Measurements from ENCODE around the gene ZBTB14. TPM values are rescaled to one million over a fixed set of nuclear protein-coding genes. Genes with fewer than 3 reads are reported as not detected.

The ZBTB14 gene
- total RNA-seq, 2 experiments from 2014 or later, result 22.6 to 23.8 TPM

- peaks cover 29% of the 10 kb centered on the region for H3K4me1 Mint-ChIP-seq
- peaks cover 15% of the 10 kb centered on the region for H3K36me3 Mint-ChIP-seq
- H3K27me3 Mint-ChIP-seq, result peaks cover 4% of the 10 kb centered on the region
- no peak for DNase-seq
- no peak overlapping the region for H3K4me3 Mint-ChIP-seq
- peak overlapping the region; percentile 97 for H3K27ac Mint-ChIP-seq
- no peaks in the 10 kb centered on the region for H3K9me3 Mint-ChIP-seq
These were observed 2.1 kb upstream of the ZBTB14 start for GRCh38 chr18:5297597-5297996.

DNA sequence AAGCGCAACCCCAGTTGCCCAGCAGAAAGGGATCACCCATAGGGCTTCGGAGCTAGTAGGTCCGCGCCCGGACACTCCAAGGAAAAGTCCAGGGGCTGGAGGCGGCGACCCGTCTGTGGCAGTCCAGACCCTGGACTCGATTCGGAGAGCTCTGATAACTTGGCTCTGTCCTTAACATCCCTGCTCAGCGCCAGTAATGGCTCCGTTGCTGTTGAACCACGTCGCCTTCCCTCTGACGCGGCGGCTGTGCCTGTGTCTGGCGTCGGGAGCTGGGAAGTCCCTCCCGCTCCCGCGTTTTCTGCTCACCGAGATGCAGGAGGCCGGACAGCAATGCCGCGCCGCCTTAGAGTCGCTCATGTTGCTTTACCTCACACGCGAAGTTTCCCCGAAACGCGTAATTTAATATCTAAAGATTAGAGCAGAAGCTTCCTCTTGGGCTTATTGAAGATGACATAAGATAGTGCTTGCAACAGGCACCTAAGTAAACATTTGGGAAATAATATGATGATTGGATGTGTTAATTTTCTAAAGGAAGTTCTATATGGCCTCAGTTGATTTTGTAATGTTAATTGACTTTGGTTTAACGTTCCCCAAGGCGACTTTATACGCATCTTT, 1.3 kb upstream of the ZBTB14 start:
- H3K4me3 Mint-ChIP-seq, result peak overlapping the region; percentile 93
- peaks cover 31% of the 10 kb centered on the region for H3K4me1 Mint-ChIP-seq
- DNase-seq, result peak; percentile 75
- no peaks in the 10 kb centered on the region for H3K9me3 Mint-ChIP-seq
- H3K27ac Mint-ChIP-seq, result peak overlapping the region; percentile 97
- peaks cover 4% of the 10 kb centered on the region for H3K27me3 Mint-ChIP-seq
- H3K36me3 Mint-ChIP-seq, result peaks cover 20% of the 10 kb centered on the region

GRCh38 chr18:5295981-5296705, 617 bp upstream of the ZBTB14 start:
- Mint-ChIP-seq H3K4me3 (peak overlapping the region; percentile 93), H3K27ac (peak overlapping the region; percentile 97), H3K36me3 (peaks cover 27% of the 10 kb centered on the region), H3K27me3 (peaks cover 4% of the 10 kb centered on the region), H3K9me3 (no peaks in the 10 kb centered on the region), H3K4me1 (peaks cover 35% of the 10 kb centered on the region)
- peak; percentile 92 for DNase-seq

DNA sequence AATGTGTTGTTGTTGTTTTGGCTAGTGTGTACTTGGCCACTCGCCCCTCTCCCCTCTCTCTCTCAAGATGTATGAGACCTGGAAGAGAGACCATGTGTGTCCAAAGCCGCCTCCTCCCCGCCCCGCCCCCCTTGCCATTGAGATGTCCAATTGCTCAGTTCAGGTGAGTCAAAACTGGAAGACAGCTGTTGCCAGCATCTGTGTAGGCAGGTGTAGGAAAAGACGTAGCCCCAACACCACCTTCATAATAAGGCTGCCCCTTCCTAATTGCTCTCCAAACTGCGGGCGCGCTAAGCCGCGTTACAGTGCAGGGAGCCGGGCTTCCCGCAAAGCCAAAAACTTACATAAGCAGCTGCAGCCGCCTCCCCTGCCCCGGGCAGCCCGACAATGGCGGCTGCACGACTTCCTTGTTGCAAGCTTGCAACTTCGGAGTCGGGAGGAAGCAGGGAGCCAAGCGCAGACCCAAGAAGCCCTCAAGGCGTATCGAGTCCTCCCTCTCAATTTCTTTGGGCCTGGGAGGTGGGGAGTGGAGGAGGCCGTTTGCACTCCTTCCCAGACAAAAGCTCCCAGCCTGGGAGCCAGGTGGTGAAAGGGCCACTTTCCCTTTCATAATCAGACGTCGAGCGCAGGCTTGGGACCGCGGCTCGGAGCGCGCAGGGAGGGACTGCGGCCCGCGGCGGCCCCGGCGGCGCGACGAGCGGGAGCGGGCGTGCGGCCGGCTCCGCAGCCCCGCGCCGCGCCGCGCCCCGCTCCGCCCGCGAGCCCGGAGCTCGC, 882 bp downstream of the ZBTB14 start:
- H3K4me1 Mint-ChIP-seq, result peaks cover 37% of the 10 kb centered on the region
- peaks cover 34% of the 10 kb centered on the region for H3K36me3 Mint-ChIP-seq
- peak overlapping the region; percentile 83 for H3K4me3 Mint-ChIP-seq
- peak overlapping the region; percentile 92 for H3K27ac Mint-ChIP-seq
- DNase-seq, result peak; percentile 62
- peaks cover 4% of the 10 kb centered on the region for H3K27me3 Mint-ChIP-seq
- H3K9me3 Mint-ChIP-seq, result no peaks in the 10 kb centered on the region

DNA sequence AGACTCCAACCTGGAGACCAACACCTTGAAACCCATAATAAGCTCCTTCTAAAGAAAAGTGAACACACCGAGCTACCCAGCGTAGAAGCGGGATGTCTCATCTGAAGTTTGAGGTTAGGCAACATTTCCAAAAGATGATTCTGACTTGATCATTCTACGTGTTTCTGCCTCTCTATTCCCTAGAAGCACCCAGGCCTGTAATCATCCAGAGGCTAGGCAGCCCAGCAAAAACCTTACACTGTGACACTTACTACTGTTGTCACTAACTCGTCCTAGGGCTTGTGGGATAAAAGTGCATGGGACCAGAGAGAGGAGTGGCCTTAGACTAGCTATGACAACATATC, 1.4 kb downstream of the ZBTB14 start:
- H3K9me3 Mint-ChIP-seq, result no peaks in the 10 kb centered on the region
- H3K36me3 Mint-ChIP-seq, result peaks cover 34% of the 10 kb centered on the region
- H3K27me3 Mint-ChIP-seq, result peaks cover 4% of the 10 kb centered on the region
- no peak for DNase-seq
- peak overlapping the region; percentile 92 for H3K27ac Mint-ChIP-seq
- H3K4me1 Mint-ChIP-seq, result peaks cover 37% of the 10 kb centered on the region
- H3K4me3 Mint-ChIP-seq, result peak overlapping the region; percentile 83

DNA sequence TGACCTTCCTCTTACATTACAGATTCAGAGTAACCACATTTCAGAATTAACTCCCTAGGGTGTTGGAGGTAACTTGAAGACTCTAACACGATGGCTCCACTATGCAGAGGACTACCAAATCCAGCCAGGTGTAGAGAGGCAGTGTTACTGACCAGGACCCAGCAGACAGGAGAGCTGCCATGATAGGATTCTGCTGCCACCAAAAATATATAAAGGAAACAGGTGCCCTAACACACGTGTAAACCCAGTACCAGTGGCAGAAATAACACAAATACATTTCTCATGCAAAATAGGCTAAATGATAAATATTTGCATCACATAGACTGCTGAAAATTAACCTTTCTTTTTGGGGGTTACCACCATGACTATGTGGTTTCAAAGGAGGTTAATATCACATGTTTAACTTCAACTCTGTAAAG, 7.0 kb downstream of the ZBTB14 start:
- H3K9me3 Mint-ChIP-seq, result no peaks in the 10 kb centered on the region
- H3K27me3 Mint-ChIP-seq, result no peaks in the 10 kb centered on the region
- DNase-seq, result no peak
- peaks cover 38% of the 10 kb centered on the region for H3K4me1 Mint-ChIP-seq
- H3K4me3 Mint-ChIP-seq, result no peak overlapping the region
- H3K36me3 Mint-ChIP-seq, result peaks cover 44% of the 10 kb centered on the region
- no peak overlapping the region for H3K27ac Mint-ChIP-seq

DNA sequence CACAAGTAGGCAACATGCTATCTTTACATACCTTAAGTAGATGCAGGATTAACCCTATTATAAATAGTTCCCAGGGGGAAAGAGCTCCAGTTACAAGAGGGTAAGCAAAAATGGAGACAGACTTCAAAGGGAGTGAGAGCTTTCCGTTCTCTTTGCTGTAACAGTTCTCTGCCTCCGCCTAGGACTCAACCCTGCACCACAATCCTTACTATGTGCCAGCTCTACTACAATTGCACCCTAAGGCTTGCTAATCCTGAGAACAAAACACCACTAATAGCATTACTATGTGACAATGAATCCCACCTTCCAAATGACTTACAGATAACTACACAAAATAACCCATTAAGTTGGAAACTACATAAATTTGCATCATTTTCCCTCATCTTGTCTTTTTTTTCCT, 7.7 kb downstream of the ZBTB14 start:
- no peak overlapping the region for H3K4me3 Mint-ChIP-seq
- no peak for DNase-seq
- no peaks in the 10 kb centered on the region for H3K9me3 Mint-ChIP-seq
- no peaks in the 10 kb centered on the region for H3K27me3 Mint-ChIP-seq
- H3K36me3 Mint-ChIP-seq, result peaks cover 38% of the 10 kb centered on the region
- no peak overlapping the region for H3K27ac Mint-ChIP-seq
- peaks cover 37% of the 10 kb centered on the region for H3K4me1 Mint-ChIP-seq

- Mint-ChIP-seq H3K36me3 (peaks cover 27% of the 10 kb centered on the region), H3K9me3 (no peaks in the 10 kb centered on the region), H3K27me3 (no peaks in the 10 kb centered on the region), H3K4me1 (peaks cover 35% of the 10 kb centered on the region), H3K27ac (no peak overlapping the region), H3K4me3 (no peak overlapping the region)
- DNase-seq, result no peak
These were observed 9.0 kb downstream of the ZBTB14 start for GRCh38 chr18:5286525-5286924.

- no peak overlapping the region for H3K4me3 Mint-ChIP-seq
- H3K27ac Mint-ChIP-seq, result no peak overlapping the region
- DNase-seq, result no peak
- H3K36me3 Mint-ChIP-seq, result peaks cover 17% of the 10 kb centered on the region
- H3K9me3 Mint-ChIP-seq, result peaks cover 5% of the 10 kb centered on the region
- peaks cover 32% of the 10 kb centered on the region for H3K4me1 Mint-ChIP-seq
- H3K27me3 Mint-ChIP-seq, result no peaks in the 10 kb centered on the region
These were observed 10.2 kb downstream of the ZBTB14 start for GRCh38 chr18:5285326-5285725.

DNA sequence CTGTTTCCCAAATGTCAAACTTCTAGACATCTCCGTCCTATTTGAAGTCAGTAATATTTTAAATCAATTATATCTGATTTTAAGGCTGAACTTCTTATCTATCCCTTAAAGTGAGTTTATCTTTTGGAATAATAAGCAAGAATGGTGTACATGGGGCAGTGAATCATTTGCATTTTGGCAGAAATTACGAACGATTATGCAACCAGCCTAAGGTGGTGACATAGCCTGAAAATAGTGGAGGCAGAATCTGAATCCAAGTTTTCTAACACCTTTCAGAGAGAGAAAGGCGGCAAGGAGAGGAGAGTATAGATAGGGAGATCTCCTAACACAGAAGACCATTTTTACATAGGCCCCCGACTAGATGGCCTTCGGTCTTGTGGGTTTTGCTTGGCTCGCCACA, 10.7 kb downstream of the ZBTB14 start:
- H3K9me3 Mint-ChIP-seq, result peaks cover 7% of the 10 kb centered on the region
- H3K4me1 Mint-ChIP-seq, result peaks cover 31% of the 10 kb centered on the region
- H3K27me3 Mint-ChIP-seq, result no peaks in the 10 kb centered on the region
- H3K27ac Mint-ChIP-seq, result no peak overlapping the region
- H3K4me3 Mint-ChIP-seq, result no peak overlapping the region
- H3K36me3 Mint-ChIP-seq, result peaks cover 17% of the 10 kb centered on the region
- DNase-seq, result no peak

GRCh38 chr18:5282770-5283169, 12.8 kb downstream of the ZBTB14 start:
- Mint-ChIP-seq H3K9me3 (peaks cover 16% of the 10 kb centered on the region), H3K4me1 (peaks cover 22% of the 10 kb centered on the region), H3K36me3 (peaks cover 17% of the 10 kb centered on the region), H3K27ac (no peak overlapping the region), H3K4me3 (peak overlapping the region; percentile 4), H3K27me3 (no peaks in the 10 kb centered on the region)
- DNase-seq, result no peak

DNA sequence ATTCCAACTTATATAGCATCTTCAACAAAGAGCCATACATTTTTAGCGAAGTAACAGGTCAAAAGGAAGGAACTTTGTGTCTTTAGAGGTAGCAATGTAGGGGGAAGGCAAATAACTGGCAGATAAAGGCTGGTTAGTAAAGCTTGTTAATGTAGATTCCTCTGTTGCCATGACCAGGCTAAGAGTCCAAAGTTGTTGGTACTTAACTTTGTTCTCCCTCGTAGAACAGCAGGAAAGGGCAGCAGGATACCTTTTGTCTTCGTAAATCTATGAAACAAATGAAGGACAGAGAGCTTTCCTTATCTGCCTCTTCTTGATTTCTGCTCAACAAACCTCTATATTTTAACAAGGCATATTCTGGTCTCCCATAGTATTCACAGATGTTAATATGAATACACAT, 18.6 kb downstream of the ZBTB14 start:
- Mint-ChIP-seq H3K9me3 (peaks cover 18% of the 10 kb centered on the region), H3K4me3 (no peak overlapping the region), H3K36me3 (peaks cover 9% of the 10 kb centered on the region), H3K27me3 (no peaks in the 10 kb centered on the region), H3K27ac (no peak overlapping the region), H3K4me1 (no peaks in the 10 kb centered on the region)
- no peak for DNase-seq

DNA sequence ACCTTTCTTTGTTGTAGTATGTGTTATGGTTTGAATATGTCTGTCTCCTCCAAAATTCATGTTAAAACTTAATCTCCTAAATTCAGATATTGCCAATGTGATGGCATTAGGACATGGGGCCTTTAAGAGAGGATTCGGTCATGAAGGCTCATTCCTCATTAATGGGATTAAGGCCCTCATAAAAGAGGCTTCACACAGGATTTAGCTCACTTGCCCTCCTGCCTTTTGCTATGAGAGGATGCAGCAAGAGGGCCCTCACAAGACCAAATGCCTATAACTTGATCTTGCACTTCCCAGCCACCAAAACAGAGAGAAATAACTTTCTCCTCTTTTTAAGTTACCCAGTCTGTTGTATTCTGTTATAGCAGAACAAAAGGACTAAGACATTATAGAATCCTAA, 19.7 kb downstream of the ZBTB14 start:
- H3K36me3 Mint-ChIP-seq, result peaks cover 10% of the 10 kb centered on the region
- DNase-seq, result no peak
- H3K27me3 Mint-ChIP-seq, result no peaks in the 10 kb centered on the region
- peaks cover 22% of the 10 kb centered on the region for H3K9me3 Mint-ChIP-seq
- no peaks in the 10 kb centered on the region for H3K4me1 Mint-ChIP-seq
- H3K4me3 Mint-ChIP-seq, result no peak overlapping the region
- no peak overlapping the region for H3K27ac Mint-ChIP-seq

DNA sequence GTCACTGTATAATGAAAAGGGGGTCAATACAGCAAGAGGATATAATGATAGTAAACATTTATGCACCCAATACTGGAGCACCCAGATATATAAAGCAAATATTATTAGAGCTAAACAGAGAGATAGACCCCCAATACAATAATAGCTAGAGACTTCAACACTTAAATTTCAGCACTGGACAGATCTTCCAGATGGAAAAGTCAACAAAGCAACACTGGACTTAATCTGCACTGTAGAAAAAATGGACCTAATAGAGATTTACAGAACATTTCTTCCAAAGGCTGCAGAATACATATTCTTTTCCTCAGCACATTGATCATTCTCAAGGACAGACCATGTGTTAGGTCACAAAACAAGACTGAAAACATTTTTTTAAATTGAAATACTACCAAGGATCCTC, 26.7 kb downstream of the ZBTB14 start:
- DNase-seq, result no peak
- Mint-ChIP-seq H3K9me3 (peaks cover 36% of the 10 kb centered on the region), H3K27me3 (peaks cover 2% of the 10 kb centered on the region), H3K27ac (no peak overlapping the region), H3K4me1 (no peaks in the 10 kb centered on the region), H3K4me3 (no peak overlapping the region), H3K36me3 (peaks cover 19% of the 10 kb centered on the region)

DNA sequence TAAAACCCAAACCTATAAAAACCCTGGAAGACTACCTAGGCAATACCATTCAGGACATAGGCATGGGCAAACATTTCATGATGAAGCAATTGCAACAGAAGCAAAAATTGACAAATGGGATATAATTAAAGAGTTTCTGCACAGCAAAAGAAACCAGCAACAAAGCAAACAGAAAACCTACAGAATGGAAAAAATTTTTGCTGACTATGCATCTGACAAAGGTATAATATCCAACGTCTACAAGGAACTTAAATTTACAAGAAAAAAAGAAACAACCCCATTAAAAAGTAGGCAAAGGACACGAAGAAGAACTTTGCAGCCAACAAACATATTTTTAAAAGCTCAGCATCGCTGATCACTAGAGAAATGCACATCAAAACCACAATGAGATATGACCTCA, 28.8 kb downstream of the ZBTB14 start:
- DNase-seq, result no peak
- Mint-ChIP-seq H3K9me3 (peaks cover 43% of the 10 kb centered on the region), H3K4me3 (no peak overlapping the region), H3K27me3 (peaks cover 5% of the 10 kb centered on the region), H3K36me3 (peaks cover 20% of the 10 kb centered on the region), H3K4me1 (no peaks in the 10 kb centered on the region), H3K27ac (no peak overlapping the region)

Data from activated naive CD8-positive, alpha-beta T cell treated with anti-CD3 and anti-CD28 coated beads for 36 hours (primary cell).